ENCODE results near the gene ST6GAL1.
"Not testable (repeated sequence)": the region's sequence is repeated elsewhere in the genome, so short reads cannot be mapped to it uniquely, and the experiment has no call there.

ST6GAL1 gene

DNA sequence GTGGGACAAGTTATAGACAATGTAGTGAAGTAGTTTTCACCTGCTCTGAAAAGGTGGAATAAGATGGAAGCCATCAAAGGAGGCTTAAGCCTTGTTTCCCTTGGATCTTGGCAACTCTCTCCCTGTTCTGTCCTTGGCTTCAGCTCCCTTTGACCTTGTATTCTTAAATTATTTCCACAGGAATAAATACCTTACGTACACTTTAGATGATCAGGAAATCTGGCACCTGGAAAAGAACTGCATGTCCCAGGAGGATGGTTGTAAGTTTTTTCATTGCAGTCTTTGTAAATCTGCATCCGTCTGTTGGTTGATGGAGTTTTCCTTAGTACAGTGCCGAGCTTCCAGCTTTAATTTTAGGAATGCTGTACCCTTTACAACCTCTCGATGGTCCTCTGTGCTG, 11.8 kb downstream of the ST6GAL1 start:
- no peak for FAIRE-seq

DNA sequence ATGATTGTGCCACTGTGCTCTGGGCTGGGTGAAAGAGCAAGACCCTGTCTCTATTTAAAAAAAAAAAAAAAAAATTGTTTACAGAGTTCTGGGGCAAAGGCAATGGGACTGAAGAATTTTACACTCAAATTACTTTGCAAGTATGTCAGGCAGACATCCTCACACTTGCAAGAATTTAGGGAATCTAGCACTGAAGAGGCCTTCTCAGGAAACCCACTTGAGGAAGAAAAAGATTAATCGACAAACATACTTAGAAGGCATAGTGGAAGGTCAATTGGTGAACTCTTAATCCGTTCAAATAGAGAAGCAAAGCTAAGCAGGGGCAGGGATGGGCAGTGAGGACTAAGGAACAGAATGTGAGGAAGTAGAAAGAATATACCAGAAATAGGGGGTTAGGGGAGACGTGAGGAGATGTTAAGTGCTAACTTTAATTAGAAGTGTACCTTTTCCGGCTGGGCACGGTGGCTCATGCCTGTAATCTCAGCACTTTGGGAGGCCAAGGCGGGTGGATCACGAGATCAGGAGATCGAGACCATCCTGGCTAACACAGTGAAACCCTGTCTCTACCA, 15.0 kb downstream of the ST6GAL1 start:
- FAIRE-seq, result no peak

DNA sequence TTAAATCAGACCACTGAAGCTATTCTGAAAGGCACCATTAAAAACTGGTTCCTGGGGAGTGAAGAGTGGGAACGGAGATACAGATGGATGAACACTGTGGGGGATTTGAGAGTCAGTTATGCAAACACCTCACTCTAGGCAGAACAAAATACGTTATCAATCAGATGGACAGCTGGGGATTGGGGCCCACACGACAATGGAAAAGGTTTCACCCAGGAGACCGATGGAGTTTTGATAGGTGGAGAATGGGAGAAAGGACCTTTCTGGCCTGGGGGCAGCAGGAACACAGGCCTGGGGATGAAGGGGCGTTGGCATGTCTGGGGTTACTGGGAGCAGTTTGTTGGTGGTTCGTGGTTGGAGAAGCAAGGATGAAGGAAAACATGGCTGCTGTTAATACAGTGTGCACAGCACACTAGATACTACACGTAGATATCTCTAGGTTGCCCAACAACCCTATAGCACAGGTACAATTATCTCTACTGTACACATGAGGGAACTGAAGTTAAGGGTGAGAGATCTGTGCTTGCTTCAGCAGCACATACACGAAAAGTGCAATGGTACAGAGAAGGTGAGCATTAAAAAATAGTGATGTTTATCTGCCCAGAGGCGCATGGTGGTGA, 16.5 kb downstream of the ST6GAL1 start:
- no peak for FAIRE-seq

DNA sequence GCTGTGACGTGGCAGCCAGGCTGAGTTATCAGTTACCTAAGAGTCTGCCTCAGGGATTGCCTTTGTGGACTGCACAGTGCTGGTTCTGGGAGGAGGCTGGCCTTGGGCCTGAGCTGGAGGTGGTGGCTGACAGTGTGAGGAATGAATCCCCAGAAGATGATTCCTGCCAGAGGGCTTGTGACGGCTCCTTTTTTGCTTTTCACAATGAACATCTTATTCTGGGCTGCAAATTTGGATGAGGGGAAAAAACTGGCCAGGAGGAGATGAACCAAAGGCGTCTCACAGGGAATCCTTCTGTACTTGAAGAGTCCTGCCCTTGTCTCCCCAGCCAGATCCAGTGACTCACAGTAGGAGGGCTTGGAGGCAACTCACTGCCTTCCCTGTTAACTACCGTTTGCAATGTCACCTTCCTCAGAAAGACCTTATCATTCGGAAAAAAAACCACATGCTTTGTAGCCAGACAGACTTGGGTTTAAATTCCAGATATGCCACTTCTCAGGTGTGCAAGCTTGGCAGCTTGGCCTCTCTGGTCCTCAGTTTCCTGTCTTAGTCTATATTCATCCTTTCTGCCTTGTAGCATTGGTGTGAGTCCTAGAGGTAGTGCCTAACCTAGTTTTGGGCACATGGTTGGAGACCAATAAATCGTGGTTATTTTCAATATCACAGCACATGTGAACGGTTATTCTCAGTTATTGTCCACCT, 19.1 kb downstream of the ST6GAL1 start:
- no peak for FAIRE-seq

DNA sequence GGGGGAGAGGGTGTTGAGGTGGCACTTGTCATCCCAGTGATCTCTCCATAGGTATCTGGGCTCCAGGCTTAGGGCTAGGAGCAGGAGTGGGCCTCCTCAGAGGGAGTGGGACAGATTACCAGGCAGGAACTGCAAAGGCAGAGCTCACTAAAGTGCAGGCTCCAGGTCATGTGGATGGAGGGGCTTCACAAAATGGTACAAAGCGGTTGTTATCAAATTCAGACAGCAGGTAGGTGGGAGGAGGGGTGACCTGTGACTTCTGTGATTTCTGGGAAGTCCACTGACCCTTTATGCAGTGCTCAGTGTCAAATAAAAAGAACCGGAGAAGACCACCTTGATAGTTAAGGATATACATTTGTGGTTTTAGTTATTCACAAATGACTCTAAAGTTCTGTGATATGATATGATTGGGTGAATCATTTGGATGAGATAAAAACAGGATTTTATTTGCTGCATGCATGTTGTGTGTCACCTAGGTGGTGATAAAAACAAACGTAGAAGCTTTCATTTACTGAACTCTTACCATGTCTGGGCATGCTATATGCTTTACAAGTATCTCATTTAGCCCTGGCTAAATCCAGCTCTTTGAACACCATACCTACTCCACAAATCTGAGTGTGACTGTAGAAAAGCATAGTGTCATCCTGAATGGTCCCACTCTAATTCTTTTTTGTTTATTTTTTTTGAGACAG, 20.2 kb downstream of the ST6GAL1 start:
- FAIRE-seq, result no peak

DNA sequence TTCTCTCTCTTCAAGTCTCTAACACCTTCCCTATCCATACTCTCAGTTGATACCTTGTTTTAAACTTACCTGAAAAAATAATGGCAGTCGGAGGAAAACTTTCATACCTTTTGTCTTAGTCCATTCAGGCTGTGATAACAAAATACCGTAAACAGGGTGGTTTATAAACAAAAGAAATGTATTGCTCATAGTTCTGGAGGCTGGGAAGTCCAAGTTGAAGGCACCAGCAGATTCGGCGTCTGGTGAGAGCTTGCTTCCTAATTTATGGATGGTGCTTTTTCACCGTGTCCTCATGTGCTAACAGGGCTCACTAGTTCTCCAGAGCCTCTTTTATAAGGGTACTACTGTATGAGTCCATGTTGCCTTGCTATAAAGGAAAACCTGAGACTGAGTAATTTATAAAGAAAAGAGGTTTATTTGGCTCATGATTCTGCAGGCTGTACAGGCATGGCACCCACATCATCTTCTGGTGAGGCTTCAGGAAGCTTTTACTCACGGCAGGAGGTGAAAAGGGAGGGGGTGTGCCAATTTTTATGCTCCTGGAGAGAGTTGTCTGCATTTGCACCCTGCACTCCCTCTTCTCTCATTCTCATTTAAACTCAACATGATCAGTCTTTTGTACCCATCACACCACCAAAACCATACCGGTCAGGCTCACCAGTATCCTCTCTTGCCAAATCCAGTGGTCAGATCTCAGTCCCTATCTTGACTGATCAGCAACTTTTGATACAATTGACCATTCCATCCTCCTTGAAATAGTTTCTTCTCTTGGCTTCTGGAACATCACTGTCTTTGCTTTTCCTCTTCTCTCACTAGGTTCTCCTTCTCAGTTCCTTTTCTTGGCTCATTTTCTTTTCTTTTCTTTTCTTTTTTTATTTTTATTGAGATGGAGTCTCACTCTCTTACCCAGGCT, 21.6 kb downstream of the ST6GAL1 start:
- FAIRE-seq, result no peak

DNA sequence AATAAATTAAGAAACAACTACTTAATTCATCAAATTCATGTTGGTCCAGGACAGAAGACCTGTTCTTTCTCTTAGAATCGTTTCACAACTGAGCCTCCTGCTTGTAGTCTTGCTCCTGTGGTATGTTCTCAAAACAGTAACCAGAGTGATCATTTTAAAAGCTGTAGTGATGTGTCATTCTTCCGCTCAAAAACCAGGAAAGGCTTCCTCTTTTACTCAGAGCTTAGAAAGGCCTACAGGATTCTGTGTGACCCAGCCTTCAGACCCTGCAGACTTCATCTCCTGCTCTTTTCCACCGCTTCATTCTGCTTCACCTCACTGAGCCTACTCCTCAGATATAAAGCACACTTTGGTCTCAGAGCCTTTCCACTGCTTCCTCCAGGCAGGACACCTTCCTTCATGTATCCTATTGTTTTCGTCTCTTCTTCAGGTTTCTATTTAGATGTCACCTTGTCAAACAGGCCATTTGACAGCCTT, 22.7 kb downstream of the ST6GAL1 start:
- no peak for FAIRE-seq

DNA sequence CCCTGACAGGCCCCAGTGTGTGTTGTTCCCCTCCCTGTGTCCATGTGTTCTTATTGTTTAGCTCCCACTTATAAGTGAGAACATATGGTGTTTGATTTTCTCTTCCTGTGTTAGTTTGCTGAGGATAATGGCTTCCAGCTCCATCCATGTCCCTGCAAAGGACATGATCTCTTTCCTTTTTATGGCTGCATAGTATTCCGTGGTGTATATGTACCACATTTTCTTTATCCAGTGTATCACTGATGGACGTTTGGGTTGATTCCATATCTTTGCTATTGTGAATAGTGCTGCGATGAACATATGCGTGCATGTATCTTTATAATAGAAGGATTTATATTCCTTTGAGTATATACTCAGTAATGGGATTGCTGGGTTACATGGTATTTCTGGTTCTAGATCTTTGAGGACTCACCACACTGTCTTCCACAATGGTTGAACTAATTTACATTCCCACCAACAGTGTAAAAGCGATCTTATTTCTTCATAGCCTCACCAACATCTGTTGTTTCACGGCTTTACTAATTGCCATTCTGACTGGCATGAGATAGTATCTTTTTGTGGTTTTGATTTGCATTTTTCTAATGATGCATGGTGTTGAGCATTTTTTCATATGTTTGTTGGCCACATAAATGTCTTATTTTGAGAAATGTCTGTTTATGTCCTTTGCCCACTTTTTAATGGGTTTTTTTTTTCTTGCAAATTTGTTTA, 23.8 kb downstream of the ST6GAL1 start:
- FAIRE-seq, result not testable (repeated sequence)

DNA sequence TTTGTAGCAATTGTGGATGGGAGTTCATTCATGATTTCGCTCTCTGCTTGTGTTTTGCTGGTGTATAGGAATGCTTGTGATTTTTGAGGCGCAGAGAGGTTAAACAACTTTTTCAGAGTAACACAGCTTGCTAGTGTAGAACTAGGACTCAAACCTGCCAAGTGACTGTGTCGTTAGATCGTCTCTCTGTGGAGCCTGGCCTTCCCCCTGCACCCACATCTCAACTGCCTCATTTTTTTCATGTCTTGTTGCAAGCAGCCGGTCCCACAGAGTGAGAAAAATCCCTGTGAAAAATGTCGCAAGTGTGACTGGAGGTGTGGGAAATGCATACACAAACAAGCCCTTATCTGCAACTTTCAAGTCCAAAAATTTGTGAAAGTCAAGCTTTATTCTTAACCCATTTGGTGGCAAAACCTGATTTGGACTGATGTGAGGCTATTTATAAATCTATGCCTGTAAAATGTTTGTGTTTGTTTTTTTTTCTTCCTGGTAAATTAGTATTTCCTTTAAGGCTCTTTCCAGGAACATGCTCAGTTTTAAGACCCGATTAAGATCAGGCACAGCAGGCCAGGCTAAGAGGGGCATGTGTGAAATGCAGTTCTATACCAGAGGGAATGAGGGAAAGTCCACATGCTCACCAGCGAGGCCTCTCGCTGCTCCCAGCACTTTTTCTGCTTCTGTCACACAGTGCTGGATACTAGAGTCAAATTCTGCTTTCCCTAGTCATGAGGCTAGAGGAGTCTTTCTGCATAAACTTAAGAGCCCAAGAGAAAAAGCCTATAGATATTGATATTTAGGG, 25.8 kb downstream of the ST6GAL1 start:
- FAIRE-seq, result no peak

DNA sequence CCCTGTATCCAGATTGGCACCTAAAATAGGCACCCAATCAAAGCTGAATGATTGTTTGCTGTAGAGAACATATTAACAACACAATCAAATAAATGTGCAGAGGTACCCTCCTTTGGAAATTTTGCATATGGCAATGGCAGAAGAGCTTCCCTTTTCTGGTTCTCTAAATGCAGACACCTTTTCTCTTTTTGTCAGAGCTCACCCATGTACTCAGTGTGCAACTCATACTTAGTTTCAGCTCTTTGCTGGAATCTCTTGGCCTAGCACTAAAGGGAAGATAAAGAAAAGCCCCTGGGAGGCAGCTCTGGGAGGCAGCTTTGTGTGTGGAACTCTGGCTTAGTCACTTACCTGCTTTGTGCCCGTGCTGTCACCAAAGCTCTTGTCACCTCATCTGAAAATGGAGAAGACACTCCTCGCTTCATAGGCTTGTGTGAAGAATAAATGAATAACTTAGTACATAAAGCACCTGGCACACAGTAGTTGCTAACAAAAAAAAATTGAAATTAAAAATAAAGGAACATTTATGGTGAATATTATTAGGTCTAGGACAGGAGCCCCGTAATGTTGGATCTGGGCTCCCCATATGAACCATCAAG, 28.8 kb downstream of the ST6GAL1 start:
- FAIRE-seq, result no peak

DNA sequence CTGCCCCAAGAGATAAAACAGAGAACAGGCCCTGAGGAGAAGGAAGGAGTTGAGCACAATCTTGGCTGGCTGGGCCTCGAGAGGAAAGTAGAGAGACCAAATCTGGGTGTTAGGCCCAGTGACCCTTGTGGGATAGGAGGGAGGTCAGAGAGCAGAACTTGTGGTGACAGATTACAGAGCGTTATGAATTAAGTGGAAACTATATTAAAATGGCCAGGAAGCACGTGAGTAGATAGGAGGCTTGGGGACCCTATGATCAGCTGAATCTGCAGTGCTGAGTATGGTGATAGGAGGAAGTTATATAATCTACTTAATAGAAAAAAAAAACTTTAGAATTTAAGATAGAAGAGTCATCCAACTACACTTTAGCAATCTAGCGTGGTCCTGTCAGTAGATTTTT, 30.0 kb downstream of the ST6GAL1 start:
- no peak for FAIRE-seq

DNA sequence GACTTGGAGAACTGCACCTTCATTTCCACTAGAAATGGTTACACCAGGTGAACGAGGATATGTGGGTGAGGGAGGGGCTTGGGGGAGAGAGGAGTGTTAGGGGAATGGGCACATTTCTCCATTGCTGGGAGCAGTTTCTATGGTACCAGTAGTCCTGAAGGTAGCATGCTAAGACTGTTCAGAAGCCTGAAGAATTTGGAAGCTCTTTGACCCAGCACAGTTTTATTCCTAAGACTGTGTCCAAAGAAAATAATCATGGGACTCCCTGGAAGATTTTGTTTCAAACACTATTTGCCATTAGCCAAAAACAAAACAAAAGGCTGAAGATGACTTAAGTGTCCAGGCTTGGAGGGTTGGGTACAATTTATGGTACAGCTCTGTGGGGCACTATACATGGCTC, 32.1 kb downstream of the ST6GAL1 start:
- FAIRE-seq, result no peak

DNA sequence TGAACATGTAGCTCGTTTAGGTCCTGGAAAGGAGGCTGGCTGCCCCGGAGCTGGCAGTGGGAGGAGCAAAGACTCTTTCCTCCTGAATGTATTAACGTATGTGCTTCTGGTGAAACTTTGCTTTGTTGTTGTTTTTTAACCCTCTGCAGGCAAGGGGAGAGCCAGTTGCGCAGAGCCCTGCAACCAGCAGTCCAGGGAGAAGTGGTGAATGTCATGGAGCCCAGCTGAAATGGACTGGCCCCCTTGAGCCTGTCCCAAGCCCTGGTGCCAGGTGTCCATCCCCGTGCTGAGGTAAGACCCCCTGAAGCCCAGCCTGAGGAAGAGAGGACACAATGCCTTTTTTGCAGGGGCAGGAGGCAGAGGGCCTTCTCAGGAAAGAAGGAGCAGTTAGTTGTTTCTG, 33.3 kb downstream of the ST6GAL1 start:
- no peak for FAIRE-seq

DNA sequence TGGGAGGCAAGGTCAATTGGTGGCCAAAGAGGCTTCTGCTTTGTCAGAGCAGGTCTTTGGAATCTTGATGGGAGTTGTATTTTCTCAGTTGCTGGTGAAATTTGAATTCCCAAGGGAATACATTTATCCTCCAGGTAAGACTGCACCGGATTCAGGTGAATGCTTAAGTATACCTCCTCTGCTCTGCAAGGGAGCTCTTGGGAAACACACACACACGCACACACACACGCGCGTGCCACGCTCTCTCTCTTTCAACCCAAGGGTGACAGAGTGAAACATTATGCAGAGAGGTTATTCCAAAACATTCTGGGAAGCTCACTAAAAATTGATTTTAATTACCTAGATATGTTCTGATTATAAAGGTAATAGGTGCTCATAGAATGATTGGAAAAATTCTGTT, 33.7 kb downstream of the ST6GAL1 start:
- no peak for FAIRE-seq

DNA sequence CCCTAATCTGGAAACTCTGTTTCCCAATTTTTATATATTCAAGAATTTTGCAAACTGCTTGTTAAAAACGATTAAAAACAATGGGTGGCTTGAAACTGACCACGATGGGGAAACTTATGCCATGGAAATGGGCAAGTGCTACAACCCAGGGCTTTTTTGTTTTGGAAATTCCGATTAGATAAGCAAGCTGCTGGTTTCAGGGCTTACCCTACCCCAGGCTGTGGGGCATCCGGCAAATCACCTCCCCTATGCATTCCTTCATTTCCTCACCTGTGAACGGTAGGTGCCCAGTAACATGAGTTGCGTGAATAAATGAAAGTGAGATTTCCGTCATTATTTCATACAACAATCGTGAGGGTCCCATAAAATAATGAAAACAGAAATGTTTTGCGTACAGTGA, 34.3 kb downstream of the ST6GAL1 start:
- FAIRE-seq, result no peak

DNA sequence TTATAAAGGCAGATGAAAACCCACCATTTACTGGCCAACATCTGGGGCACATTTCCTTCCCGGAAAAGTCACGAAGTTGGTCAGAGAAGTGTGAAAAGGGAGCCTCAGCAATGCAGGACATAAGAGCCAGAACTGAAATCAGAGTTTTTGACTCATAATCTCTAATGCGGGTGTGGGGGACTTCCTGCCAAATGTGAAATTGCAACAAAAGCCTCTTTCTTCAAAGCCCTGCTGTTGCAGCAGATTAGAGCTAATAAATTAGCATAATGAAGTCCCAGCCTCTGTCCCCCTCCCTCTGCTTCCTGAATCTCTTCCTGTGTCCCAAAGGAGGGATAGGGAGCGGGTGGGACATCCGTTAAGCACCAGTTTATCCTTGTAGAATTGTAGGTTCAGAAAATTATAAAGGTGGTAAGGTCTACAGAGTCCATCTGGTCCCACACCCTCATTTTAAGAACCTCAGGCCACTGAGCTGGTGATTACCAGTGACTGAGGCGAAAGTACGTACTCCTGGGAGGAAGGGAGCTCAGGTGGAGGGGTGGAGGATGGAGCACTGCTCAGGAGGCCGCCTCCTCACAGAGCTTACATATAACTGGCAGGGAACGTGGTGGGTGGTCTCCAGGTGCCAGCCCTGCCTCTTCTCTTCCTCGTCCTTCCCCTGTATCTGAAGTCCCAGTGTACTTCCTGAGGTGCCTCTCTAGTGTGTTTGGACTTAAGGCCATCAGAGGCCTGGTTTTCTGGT, 35.0 kb downstream of the ST6GAL1 start:
- no peak for FAIRE-seq

DNA sequence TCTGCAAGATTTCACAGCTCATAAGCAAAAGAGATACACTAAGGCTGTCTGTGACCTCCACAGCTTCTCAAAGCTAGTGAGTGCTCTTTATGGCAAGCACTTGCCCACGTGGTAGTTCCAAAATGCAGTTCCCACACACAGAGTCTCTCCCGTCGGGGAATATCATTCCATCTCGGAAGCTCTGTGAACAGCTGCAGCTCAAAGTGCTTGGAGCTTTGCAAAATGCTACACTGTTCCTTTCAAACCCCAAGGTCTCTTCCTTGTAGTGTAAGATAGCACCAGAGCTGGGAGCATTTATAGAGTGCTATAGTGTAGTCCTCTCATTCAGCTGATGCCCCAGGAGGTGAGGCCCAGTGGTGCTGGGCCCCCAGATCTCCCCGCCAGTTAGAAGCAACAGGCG, 36.1 kb downstream of the ST6GAL1 start:
- FAIRE-seq, result no peak

DNA sequence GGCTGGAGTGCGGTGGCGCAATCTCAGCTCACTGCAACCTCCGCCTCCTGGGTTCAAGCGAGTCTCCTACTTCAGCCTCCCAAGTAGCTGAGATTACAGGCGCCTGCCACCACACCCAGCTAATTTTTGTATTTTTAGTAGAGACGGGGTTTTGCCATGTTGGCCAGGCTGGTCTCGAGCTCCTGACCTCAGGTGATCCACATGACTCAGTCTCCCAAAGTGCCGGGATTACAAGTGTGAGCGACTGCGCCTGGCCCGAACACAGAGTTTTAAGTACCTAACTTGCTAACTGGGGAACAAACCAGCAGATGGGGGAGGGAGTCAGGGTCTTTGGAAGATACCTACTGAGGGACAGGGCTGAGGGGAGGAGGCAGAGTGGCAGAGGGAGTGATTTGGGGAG, 36.9 kb downstream of the ST6GAL1 start:
- not testable (repeated sequence) for FAIRE-seq

DNA sequence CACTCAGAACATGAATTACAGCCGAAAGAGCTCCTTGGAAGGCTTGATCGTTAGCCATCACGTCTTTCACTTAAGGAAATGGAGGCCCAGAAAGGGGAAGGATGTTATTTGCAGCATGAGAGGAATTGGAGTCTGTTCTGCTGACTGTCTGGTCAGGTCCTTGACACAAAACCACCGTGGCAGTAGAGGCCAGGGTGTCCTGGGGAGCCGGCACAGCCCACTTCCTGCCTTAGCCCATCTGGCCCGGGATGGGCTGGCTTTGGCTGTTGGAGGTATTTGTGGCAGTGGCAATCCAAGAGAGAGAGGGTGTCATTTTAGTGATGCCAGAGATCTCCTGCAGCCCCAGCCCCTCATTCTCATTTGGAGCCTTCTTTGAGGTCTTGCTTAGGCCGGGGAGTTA, 37.4 kb downstream of the ST6GAL1 start:
- no peak for FAIRE-seq

DNA sequence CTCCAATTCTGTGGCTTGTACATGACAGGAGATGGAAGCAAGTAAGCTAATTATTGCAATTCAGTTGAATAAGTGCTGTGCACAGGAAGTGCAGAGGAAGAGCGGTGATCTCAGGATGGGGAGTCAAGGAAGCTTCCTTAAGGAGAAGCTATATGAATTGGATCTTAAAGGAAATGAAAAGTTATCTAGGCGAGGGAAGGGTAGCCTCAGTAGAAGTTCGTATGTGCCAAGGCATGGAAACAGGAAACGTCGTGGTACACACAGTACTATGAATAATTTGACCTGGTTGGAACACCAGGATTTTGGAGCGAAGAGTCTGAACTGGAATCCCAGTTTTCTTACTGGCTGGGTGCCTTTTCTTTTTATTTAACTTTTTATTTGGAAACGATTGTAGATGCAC, 39.3 kb downstream of the ST6GAL1 start:
- no peak for FAIRE-seq
